Neural cell (in vitro differentiated cells): ENCODE measurements around the gene TMEM143. TPM values are rescaled to one million over a fixed set of nuclear protein-coding genes. Genes with fewer than 3 reads are reported as not detected.

Experiments used
- H2AFZ ChIP-seq: fragments of 200-600, 300-800 bp; sonication (generic), shearing (Covaris generic); 2 replicates; pipeline ENCODE4 v1.6.0; 2014; ENCODE audit warnings: low read depth, mild to moderate bottlenecking, antibody characterized with exemption, low read length, moderate library complexity
- H3F3A ChIP-seq: fragments of 200-600 bp; shearing (Covaris generic); 2 replicates; pipeline ENCODE4 v1.6.1; 2016; ENCODE audit warnings: mild to moderate bottlenecking, moderate library complexity, mixed read lengths, antibody characterized with exemption, low read length; ENCODE audit not compliant: insufficient read depth, poor library complexity, severe bottlenecking
- H3K27ac ChIP-seq: fragments of 200-600, 300-800 bp; sonication (generic), shearing (Covaris generic); 2 replicates; pipeline ENCODE4 v1.5.1; 2014; ENCODE audit warnings: mild to moderate bottlenecking, low read length, moderate library complexity
- H3K27me3 ChIP-seq: fragments of 300-800, 200-600 bp; sonication (generic), shearing (Covaris generic); 2 replicates; pipeline ENCODE4 v1.6.0; 2014; ENCODE audit warnings: mild to moderate bottlenecking, low read depth, low read length, moderate library complexity; ENCODE audit not compliant: insufficient read depth
- H3K36me3 ChIP-seq: fragments of 300-800, 200-600 bp; sonication (generic), shearing (Covaris generic); 2 replicates; pipeline ENCODE4 v1.5.1; 2014; ENCODE audit warnings: mild to moderate bottlenecking, antibody characterized with exemption, low read length, moderate library complexity; ENCODE audit not compliant: insufficient read depth
- H3K4me2 ChIP-seq: fragments of 300-800, 200-600 bp; sonication (generic), shearing (Covaris generic); 2 replicates; pipeline ENCODE4 v1.6.0; 2014; ENCODE audit warnings: mild to moderate bottlenecking, low read length
- H3K4me3 ChIP-seq: fragments of 300-800, 200-600 bp; sonication (generic), shearing (Covaris generic); 2 replicates; pipeline ENCODE4 v1.5.1; 2014; ENCODE audit warnings: mild to moderate bottlenecking, low read length, moderate library complexity
- H3K79me2 ChIP-seq: fragments of 200-600 bp; shearing (Covaris generic); replicated peaks from 2 replicates; pipeline ENCODE4 v1.6.0; 2014; ENCODE audit warnings: mild to moderate bottlenecking, low read length, moderate library complexity; ENCODE audit not compliant: insufficient read depth
- H3K9ac ChIP-seq: fragments of 300-800, 200-600 bp; sonication (generic), shearing (Covaris generic); 2 replicates; pipeline ENCODE4 v1.6.1; 2016; ENCODE audit warnings: mild to moderate bottlenecking, low read length, mixed read lengths
- H3K9me2 ChIP-seq: fragments of 200-600 bp; shearing (Covaris generic); 2 replicates; pipeline ENCODE4 v1.6.1; 2016; ENCODE audit warnings: mild to moderate bottlenecking, low read length, mixed read lengths; ENCODE audit not compliant: insufficient read depth
- H3K9me3 ChIP-seq: fragments of 200-600, 300-800 bp; sonication (generic), shearing (Covaris generic); 2 replicates; pipeline ENCODE4 v1.6.1; 2016; ENCODE audit warnings: mild to moderate bottlenecking, mixed run types, low read length, moderate library complexity, mixed read lengths
- H4K20me1 ChIP-seq: fragments of 200-600 bp; shearing (Covaris generic); 2 replicates; pipeline ENCODE4 v1.6.1; 2016; ENCODE audit warnings: mild to moderate bottlenecking, mixed run types; ENCODE audit not compliant: insufficient read depth
- EP300 ChIP-seq: fragments of 450-650 bp; conservative IDR thresholded peaks from 2 replicates; pipeline ENCODE4 v1.6.1; 2014; ENCODE audit warnings: antibody characterized with exemption, mild to moderate bottlenecking, moderate library complexity; ENCODE audit not compliant: poor library complexity, severe bottlenecking
- EZH2 ChIP-seq: fragments of 200-600, 300-800 bp; shearing (Covaris generic), sonication (generic); IDR thresholded peaks from 2 replicates; pipeline ENCODE4 v1.6.1; 2014; ENCODE audit warnings: antibody characterized with exemption, low read length, borderline replicate concordance, mild to moderate bottlenecking; ENCODE audit not compliant: insufficient read depth, poor library complexity, severe bottlenecking
- MXI1 ChIP-seq: fragments of 450-650 bp; conservative IDR thresholded peaks from 2 replicates; pipeline ENCODE4 v1.6.1; 2014; ENCODE audit warnings: antibody characterized with exemption, mild to moderate bottlenecking; ENCODE audit not compliant: poor library complexity, severe bottlenecking
- POLR2AphosphoS5 ChIP-seq: IDR thresholded peaks from 2 replicates; pipeline ENCODE4 v1.6.1; 2012
- RAD21 ChIP-seq: fragments of 450-650 bp; conservative IDR thresholded peaks from 2 replicates; pipeline ENCODE4 v1.6.1; 2014; ENCODE audit warnings: antibody characterized with exemption, mild to moderate bottlenecking, moderate library complexity
- SMC3 ChIP-seq: fragments of 450-650 bp; conservative IDR thresholded peaks from 2 replicates; pipeline ENCODE4 v1.6.1; 2014; ENCODE audit warnings: antibody characterized with exemption, mild to moderate bottlenecking, moderate library complexity; ENCODE audit not compliant: poor library complexity
- TAF1 ChIP-seq: IDR thresholded peaks from 2 replicates; pipeline ENCODE4 v1.6.1; 2012; ENCODE audit warnings: low read depth
- polyA plus RNA-seq: library from polyadenylated mRNA; depleted of rRNA; stranded (reverse); fragments of >200 nt; gene quantifications from 2 replicates; pipeline ENCODE4 v1.2.3, GENCODE V29; 2014
- TF ChIP-seq, protein P1 (sequence below): IDR thresholded peaks from 2 replicates; pipeline ENCODE4 v1.6.1; 2012; ENCODE audit warnings: borderline replicate concordance
- TF ChIP-seq, protein P2 (sequence below): fragments of 450-650 bp; IDR thresholded peaks from 2 replicates; pipeline ENCODE4 v1.5.1; 2014; ENCODE audit warnings: antibody characterized with exemption, mild to moderate bottlenecking, moderate library complexity; ENCODE audit not compliant: poor library complexity, severe bottlenecking

The TMEM143 gene
- polyA plus RNA-seq, 1 donor from 2014 or later: 4.2 TPM

DNA sequence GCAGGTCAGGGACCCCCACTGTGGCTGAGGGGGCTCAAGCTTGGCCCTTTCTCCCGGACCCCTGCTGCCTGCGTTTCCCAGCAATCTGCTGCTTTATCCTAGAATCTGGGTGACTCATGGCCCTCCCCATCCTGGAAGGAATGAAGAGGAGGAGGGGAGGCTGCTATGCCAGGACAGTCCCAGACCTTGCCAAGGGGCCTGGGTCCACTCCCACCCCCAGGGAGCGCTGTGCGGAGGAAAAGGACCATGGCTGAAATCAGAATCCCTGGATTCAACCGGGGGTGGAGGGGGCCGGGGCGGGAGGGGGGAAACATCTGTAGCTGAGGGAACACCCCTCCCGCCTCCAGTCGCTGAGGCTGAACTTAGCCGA lies 73.4 kb downstream of the TMEM143 start:
- H3F3A ChIP-seq: no peaks in the 10 kb centered on the region
- H2AFZ ChIP-seq: no peak overlapping the region
- H3K27ac ChIP-seq: no peak overlapping the region
- H3K27me3 ChIP-seq: peaks cover 5% of the 10 kb centered on the region
- no peaks in the 10 kb centered on the region for H3K9me2 ChIP-seq
- no peaks in the 10 kb centered on the region for H3K79me2 ChIP-seq
- no peaks in the 10 kb centered on the region for H3K36me3 ChIP-seq
- no peak overlapping the region for H3K9ac ChIP-seq
- H3K9me3 ChIP-seq: no peaks in the 10 kb centered on the region
- no peak for TF ChIP-seq MXI1
- TF ChIP-seq, protein P1, sequence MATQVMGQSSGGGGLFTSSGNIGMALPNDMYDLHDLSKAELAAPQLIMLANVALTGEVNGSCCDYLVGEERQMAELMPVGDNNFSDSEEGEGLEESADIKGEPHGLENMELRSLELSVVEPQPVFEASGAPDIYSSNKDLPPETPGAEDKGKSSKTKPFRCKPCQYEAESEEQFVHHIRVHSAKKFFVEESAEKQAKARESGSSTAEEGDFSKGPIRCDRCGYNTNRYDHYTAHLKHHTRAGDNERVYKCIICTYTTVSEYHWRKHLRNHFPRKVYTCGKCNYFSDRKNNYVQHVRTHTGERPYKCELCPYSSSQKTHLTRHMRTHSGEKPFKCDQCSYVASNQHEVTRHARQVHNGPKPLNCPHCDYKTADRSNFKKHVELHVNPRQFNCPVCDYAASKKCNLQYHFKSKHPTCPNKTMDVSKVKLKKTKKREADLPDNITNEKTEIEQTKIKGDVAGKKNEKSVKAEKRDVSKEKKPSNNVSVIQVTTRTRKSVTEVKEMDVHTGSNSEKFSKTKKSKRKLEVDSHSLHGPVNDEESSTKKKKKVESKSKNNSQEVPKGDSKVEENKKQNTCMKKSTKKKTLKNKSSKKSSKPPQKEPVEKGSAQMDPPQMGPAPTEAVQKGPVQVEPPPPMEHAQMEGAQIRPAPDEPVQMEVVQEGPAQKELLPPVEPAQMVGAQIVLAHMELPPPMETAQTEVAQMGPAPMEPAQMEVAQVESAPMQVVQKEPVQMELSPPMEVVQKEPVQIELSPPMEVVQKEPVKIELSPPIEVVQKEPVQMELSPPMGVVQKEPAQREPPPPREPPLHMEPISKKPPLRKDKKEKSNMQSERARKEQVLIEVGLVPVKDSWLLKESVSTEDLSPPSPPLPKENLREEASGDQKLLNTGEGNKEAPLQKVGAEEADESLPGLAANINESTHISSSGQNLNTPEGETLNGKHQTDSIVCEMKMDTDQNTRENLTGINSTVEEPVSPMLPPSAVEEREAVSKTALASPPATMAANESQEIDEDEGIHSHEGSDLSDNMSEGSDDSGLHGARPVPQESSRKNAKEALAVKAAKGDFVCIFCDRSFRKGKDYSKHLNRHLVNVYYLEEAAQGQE: no peak
- no peak for TF ChIP-seq RAD21
- TF ChIP-seq EP300: no peak
- TF ChIP-seq SMC3: no peak
- TF ChIP-seq TAF1: no peak
- no peak for TF ChIP-seq EZH2
- no peak for TF ChIP-seq POLR2AphosphoS5
- TF ChIP-seq, protein P2, sequence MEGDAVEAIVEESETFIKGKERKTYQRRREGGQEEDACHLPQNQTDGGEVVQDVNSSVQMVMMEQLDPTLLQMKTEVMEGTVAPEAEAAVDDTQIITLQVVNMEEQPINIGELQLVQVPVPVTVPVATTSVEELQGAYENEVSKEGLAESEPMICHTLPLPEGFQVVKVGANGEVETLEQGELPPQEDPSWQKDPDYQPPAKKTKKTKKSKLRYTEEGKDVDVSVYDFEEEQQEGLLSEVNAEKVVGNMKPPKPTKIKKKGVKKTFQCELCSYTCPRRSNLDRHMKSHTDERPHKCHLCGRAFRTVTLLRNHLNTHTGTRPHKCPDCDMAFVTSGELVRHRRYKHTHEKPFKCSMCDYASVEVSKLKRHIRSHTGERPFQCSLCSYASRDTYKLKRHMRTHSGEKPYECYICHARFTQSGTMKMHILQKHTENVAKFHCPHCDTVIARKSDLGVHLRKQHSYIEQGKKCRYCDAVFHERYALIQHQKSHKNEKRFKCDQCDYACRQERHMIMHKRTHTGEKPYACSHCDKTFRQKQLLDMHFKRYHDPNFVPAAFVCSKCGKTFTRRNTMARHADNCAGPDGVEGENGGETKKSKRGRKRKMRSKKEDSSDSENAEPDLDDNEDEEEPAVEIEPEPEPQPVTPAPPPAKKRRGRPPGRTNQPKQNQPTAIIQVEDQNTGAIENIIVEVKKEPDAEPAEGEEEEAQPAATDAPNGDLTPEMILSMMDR: no peak
- no peak overlapping the region for H3K4me3 ChIP-seq
- H4K20me1 ChIP-seq: no peaks in the 10 kb centered on the region
- H3K4me2 ChIP-seq: no peak overlapping the region

DNA sequence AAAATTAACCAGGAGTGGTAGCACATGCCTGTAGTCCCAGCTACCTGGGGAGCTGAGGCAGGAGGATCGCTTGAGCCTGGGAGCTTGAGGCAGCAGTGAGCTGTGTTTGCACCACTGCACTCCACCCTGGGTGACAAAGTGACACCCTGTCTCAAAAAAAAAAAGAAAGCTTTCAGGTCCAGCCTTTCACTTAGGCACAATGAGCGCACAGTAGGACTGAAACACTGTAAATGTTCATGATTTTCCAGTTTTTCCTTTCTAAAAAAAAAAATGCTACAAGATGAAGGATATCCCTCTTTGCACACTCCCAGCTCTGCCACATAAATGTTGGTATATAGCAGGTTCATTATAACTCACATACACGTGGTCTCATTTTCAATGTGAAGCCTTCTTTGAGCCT lies 76.0 kb downstream of the TMEM143 start:
- Histone ChIP-seq H3K9ac (no peak overlapping the region), H3K4me3 (no peak overlapping the region), H4K20me1 (no peaks in the 10 kb centered on the region), H3K9me2 (no peaks in the 10 kb centered on the region), H3K4me2 (no peak overlapping the region), H3K9me3 (no peaks in the 10 kb centered on the region), H3K36me3 (peaks cover 5% of the 10 kb centered on the region), H3F3A (no peaks in the 10 kb centered on the region), H3K27ac (no peak overlapping the region), H2AFZ (no peak overlapping the region), H3K27me3 (peaks cover 5% of the 10 kb centered on the region), H3K79me2 (no peaks in the 10 kb centered on the region)
- TF ChIP-seq RAD21: no peak
- no peak for TF ChIP-seq POLR2AphosphoS5
- TF ChIP-seq, protein P1: no peak
- no peak for TF ChIP-seq EP300
- TF ChIP-seq EZH2: no peak
- no peak for TF ChIP-seq TAF1
- TF ChIP-seq, protein P2: no peak
- no peak for TF ChIP-seq MXI1
- TF ChIP-seq SMC3: no peak
